HL-60 (cell line): ENCODE data around the gene ERC2.

ENCODE experiments used
- DNase-seq, 2 experiments: peaks; one replicate each; pipeline ENCODE4 v3.0.0-alpha.2; 2010 to 2020; ENCODE audit warnings: low read depth in 1 of 2, low spot score in 1 of 2
- H3K27ac ChIP-seq: fragments of 250-450 bp; sonication (Bioruptor Pico); replicated peaks from 2 replicates; pipeline ENCODE4 v1.5.1; 2020; ENCODE audit warnings: mild to moderate bottlenecking, moderate library complexity
- H3K27me3 ChIP-seq: fragments of 250-450 bp; sonication (Bioruptor Pico); 2 replicates; pipeline ENCODE4 v1.5.1; 2021; ENCODE audit warnings: mild to moderate bottlenecking, moderate library complexity; ENCODE audit not compliant: insufficient read depth, poor library complexity, severe bottlenecking
- H3K4me3 ChIP-seq: replicated peaks from 2 replicates; pipeline ENCODE4 v1.5.1; 2011; ENCODE audit warnings: mild to moderate bottlenecking, control low read depth, low read length; ENCODE audit not compliant: insufficient read depth
- GABPA ChIP-seq: IDR thresholded peaks from 2 replicates; pipeline ENCODE4 v1.6.1; 2012; ENCODE audit warnings: low read depth
- POLR2AphosphoS5 ChIP-seq: IDR thresholded peaks from 2 replicates; pipeline ENCODE4 v1.6.1; 2012; ENCODE audit warnings: low read depth
- SPI1 ChIP-seq: IDR thresholded peaks from 2 replicates; pipeline ENCODE4 v1.6.1; 2012; ENCODE audit warnings: low read depth, mild to moderate bottlenecking, borderline replicate concordance
- TF ChIP-seq, protein P1 (sequence below): IDR thresholded peaks from one replicate; pipeline ENCODE4 v1.5.1; 2011; ENCODE audit warnings: low read length, control low read depth, inconsistent platforms; ENCODE audit not compliant: insufficient read depth
- TF ChIP-seq, protein P2 (sequence below): IDR thresholded peaks from 2 replicates; pipeline ENCODE4 v1.6.1; 2012; ENCODE audit warnings: low read depth; ENCODE audit not compliant: insufficient replicate concordance

ERC2 gene

DNA sequence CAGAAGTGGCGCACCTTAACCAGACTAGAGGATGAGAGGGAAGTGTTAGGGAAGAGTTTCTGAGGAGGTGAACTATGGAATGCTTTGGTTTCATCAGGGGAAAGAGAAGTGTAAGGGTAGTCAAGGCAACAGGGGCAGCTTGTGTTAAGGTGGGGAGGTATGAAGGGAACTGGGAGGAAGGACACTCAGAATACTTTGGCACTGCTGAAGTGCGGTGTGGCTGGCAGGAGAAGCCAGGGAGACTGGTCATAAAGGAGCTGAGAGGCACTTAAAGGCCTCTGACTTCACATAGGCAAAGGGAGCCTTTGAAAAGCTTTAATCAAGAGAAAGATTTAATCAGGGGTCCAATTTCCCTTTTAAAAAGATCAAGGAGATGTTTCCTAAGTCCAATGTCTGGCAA is 129.0 kb downstream of the ERC2 start:
- TF ChIP-seq, protein P1, sequence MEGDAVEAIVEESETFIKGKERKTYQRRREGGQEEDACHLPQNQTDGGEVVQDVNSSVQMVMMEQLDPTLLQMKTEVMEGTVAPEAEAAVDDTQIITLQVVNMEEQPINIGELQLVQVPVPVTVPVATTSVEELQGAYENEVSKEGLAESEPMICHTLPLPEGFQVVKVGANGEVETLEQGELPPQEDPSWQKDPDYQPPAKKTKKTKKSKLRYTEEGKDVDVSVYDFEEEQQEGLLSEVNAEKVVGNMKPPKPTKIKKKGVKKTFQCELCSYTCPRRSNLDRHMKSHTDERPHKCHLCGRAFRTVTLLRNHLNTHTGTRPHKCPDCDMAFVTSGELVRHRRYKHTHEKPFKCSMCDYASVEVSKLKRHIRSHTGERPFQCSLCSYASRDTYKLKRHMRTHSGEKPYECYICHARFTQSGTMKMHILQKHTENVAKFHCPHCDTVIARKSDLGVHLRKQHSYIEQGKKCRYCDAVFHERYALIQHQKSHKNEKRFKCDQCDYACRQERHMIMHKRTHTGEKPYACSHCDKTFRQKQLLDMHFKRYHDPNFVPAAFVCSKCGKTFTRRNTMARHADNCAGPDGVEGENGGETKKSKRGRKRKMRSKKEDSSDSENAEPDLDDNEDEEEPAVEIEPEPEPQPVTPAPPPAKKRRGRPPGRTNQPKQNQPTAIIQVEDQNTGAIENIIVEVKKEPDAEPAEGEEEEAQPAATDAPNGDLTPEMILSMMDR: no peak
- no peak for TF ChIP-seq POLR2AphosphoS5
- TF ChIP-seq, protein P2, sequence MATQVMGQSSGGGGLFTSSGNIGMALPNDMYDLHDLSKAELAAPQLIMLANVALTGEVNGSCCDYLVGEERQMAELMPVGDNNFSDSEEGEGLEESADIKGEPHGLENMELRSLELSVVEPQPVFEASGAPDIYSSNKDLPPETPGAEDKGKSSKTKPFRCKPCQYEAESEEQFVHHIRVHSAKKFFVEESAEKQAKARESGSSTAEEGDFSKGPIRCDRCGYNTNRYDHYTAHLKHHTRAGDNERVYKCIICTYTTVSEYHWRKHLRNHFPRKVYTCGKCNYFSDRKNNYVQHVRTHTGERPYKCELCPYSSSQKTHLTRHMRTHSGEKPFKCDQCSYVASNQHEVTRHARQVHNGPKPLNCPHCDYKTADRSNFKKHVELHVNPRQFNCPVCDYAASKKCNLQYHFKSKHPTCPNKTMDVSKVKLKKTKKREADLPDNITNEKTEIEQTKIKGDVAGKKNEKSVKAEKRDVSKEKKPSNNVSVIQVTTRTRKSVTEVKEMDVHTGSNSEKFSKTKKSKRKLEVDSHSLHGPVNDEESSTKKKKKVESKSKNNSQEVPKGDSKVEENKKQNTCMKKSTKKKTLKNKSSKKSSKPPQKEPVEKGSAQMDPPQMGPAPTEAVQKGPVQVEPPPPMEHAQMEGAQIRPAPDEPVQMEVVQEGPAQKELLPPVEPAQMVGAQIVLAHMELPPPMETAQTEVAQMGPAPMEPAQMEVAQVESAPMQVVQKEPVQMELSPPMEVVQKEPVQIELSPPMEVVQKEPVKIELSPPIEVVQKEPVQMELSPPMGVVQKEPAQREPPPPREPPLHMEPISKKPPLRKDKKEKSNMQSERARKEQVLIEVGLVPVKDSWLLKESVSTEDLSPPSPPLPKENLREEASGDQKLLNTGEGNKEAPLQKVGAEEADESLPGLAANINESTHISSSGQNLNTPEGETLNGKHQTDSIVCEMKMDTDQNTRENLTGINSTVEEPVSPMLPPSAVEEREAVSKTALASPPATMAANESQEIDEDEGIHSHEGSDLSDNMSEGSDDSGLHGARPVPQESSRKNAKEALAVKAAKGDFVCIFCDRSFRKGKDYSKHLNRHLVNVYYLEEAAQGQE: no peak
- TF ChIP-seq SPI1: no peak
- TF ChIP-seq GABPA: no peak
- no peak overlapping the region for H3K27ac ChIP-seq
- no peak for DNase-seq
- H3K4me3 ChIP-seq: no peak overlapping the region
- H3K27me3 ChIP-seq: no peaks in the 10 kb centered on the region

DNA sequence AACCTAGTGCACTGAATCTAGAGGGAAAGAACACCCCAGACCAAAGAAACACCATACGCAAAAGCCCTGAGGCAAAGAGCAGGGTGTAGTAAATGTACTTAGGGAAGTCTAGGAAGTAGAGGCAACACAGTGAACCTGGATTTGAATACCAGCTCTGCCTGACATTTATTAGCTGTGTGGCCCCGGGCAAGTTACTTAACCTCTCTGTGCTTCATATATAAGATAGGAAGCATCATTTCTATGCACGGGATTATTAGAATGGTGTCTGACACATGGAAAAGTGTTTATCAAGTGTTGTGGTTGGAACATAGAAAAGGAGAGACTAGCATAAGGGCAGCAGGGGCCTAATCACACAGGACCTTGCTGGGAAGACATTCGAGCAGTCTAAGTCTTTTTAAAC is 132.2 kb downstream of the ERC2 start:
- Histone ChIP-seq H3K27me3 (no peaks in the 10 kb centered on the region), H3K4me3 (no peak overlapping the region), H3K27ac (no peak overlapping the region)
- TF ChIP-seq, protein P1: no peak
- TF ChIP-seq GABPA (no peak), SPI1 (no peak), POLR2AphosphoS5 (no peak)
- TF ChIP-seq, protein P2: no peak
- no peak for DNase-seq

DNA sequence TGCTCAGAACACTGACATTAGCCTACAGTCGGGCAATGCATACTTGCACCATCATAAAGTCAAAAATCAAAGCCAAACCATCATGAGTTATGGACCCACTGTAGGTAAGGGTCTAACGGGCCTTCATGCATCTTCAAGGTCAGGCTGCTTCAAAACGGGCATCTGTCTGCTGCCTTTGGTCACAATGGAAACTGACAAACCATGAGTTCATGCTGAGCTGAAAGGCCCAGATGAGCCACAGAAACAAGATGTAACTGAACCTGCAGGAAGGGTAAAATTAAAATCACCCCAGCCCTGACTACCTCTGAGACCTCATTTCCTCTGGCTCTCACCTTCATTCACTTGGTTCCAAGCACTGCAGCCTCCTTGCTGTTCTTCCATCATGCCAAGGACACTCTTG is 143.8 kb downstream of the ERC2 start:
- DNase-seq: no peak
- TF ChIP-seq, protein P1: no peak
- no peak for TF ChIP-seq SPI1
- no peak for TF ChIP-seq POLR2AphosphoS5
- TF ChIP-seq, protein P2: no peak
- TF ChIP-seq GABPA: no peak
- H3K27me3 ChIP-seq: peaks cover 2% of the 10 kb centered on the region
- H3K27ac ChIP-seq: no peak overlapping the region
- no peak overlapping the region for H3K4me3 ChIP-seq
